HCT116 (cell line): ENCODE data around the gene SCD5. TPM values are rescaled to one million over a fixed set of nuclear protein-coding genes. Genes with fewer than 3 reads are reported as not detected.

ENCODE experiments used
- ATAC-seq: fragments of 200-7000 bp; cut with Tn5 transposase; 2 replicates; pipeline ENCODE4 v1.9.1; 2020; ENCODE audit warnings: mild to moderate bottlenecking, moderate library complexity
- BruUV-seq: library from RNA; stranded (reverse); fragments of 400-500 nt; replicated peaks from 2 replicates; lab custom pipeline; 2021; lab: Mats Ljungman, UMichigan
- CTCF ChIA-PET: fragments of 300-600 bp; sonication (Branson Sonifier 250); formaldehyde crosslinking; loops from one replicate; lab custom pipeline; 2021; ENCODE audit warnings: antibody characterized with exemption; lab: Charles Lee
- POLR2A ChIA-PET: fragments of 300-600, 350-600 bp; sonication (Branson Sonifier 250); formaldehyde crosslinking; loops from one replicate; lab custom pipeline; 2021; ENCODE audit warnings: antibody characterized with exemption; lab: Charles Lee
- RAD21 ChIA-PET, 2 experiments: fragments of 300-600 bp; sonication (Branson Sonifier 250); formaldehyde crosslinking; loops; one replicate each; lab custom pipeline; 2023; ENCODE audit warnings: low total read pairs in 2 of 2; ENCODE audit not compliant: uncharacterized antibody in 2 of 2, unreplicated experiment in 2 of 2, low non-redundant PET in 1 of 2; lab: Charles Lee
- DNase-seq: peaks from one replicate; pipeline ENCODE4 v3.0.0-alpha.2; 2010; ENCODE audit warnings: low read depth, low spot score
- H2AFZ ChIP-seq: fragments of 200-600 bp; shearing (Covaris generic), sonication (generic); 2 replicates; pipeline ENCODE4 v1.6.1; 2017; ENCODE audit warnings: low read depth, mixed run types, mixed read lengths, antibody characterized with exemption, low read length; ENCODE audit not compliant: poor library complexity, severe bottlenecking
- H3K27ac ChIP-seq: 2 replicates; pipeline ENCODE4 v1.5.1; 2012; ENCODE audit warnings: low read depth, low read length
- H3K27me3 ChIP-seq: fragments of 200-600 bp; sonication (generic); 2 replicates; pipeline ENCODE4 v1.6.1; 2016; ENCODE audit warnings: mixed run types, low read length, mixed read lengths; ENCODE audit not compliant: insufficient read depth
- H3K36me3 ChIP-seq, 2 experiments: fragments of 200-500 bp in 1 of 2; fragments of 200-600 bp in 1 of 2; sonication (Bioruptor generic) in 1 of 2; sonication (generic) in 1 of 2; 2 replicates each; pipeline versions ENCODE4 v1.5.1 to v1.6.1; 2014 to 2016; ENCODE audit warnings: low read length in 2 of 2, inconsistent platforms in 1 of 2, mixed read lengths in 1 of 2, mixed run types in 1 of 2; ENCODE audit not compliant: insufficient read depth in 2 of 2, control insufficient read depth in 1 of 2
- H3K4me1 ChIP-seq, 2 experiments: fragments of 200-600 bp in 1 of 2; sonication (generic) in 1 of 2; 2 replicates each; pipeline versions ENCODE4 v1.5.1 to v1.6.1; 2012 to 2017; ENCODE audit warnings: low read length in 2 of 2, inconsistent platforms in 1 of 2, mild to moderate bottlenecking in 1 of 2, mixed read lengths in 1 of 2, mixed run types in 1 of 2, moderate library complexity in 1 of 2; ENCODE audit not compliant: insufficient read depth in 2 of 2, control insufficient read depth in 1 of 2
- H3K4me2 ChIP-seq: fragments of 200-600 bp; sonication (generic); 2 replicates; pipeline ENCODE4 v1.6.1; 2017; ENCODE audit warnings: mixed run types, low read length, mixed read lengths
- H3K4me3 ChIP-seq, 2 experiments: fragments of 200-600 bp in 1 of 2; sonication (generic) in 1 of 2; replicated peaks in 1 of 2; 2 replicates each; pipeline ENCODE4 v1.5.1; 2011 to 2016; ENCODE audit warnings: low read length in 2 of 2, control low read depth in 1 of 2, low read depth in 1 of 2, mild to moderate bottlenecking in 1 of 2, mixed read lengths in 1 of 2, mixed run types in 1 of 2
- H3K79me2 ChIP-seq: fragments of 200-600 bp; sonication (generic); 2 replicates; pipeline ENCODE4 v1.6.1; 2017; ENCODE audit warnings: mild to moderate bottlenecking, mixed run types, low read length, moderate library complexity, mixed read lengths; ENCODE audit not compliant: insufficient read depth
- H3K9ac ChIP-seq: fragments of 200-600 bp; sonication (generic); 2 replicates; pipeline ENCODE4 v1.6.1; 2016; ENCODE audit warnings: low read length, mixed read lengths
- H3K9me2 ChIP-seq: fragments of 200-600 bp; sonication (generic), shearing (Covaris generic); 2 replicates; pipeline ENCODE4 v1.6.1; 2017; ENCODE audit warnings: mixed run types, mild to moderate bottlenecking, moderate library complexity; ENCODE audit not compliant: insufficient read depth
- H3K9me3 ChIP-seq, 2 experiments: fragments of 200-500 bp in 1 of 2; fragments of 200-600 bp in 1 of 2; sonication (Bioruptor generic) in 1 of 2; sonication (generic) in 1 of 2; 2 replicates each; pipeline ENCODE4 v1.6.1; 2014 to 2017; ENCODE audit warnings: low read length in 2 of 2, mixed read lengths in 2 of 2, inconsistent platforms in 1 of 2, low read depth in 1 of 2, mild to moderate bottlenecking in 1 of 2, mixed run types in 1 of 2, moderate library complexity in 1 of 2; ENCODE audit not compliant: control insufficient read depth in 1 of 2, insufficient read depth in 1 of 2
- H4K20me1 ChIP-seq: fragments of 200-600 bp; sonication (generic), shearing (Covaris generic); 2 replicates; pipeline ENCODE4 v1.6.1; 2017; ENCODE audit warnings: mixed run types, mild to moderate bottlenecking, moderate library complexity; ENCODE audit not compliant: insufficient read depth
- ELF1 ChIP-seq: IDR thresholded peaks from 2 replicates; pipeline ENCODE4 v1.6.1; 2012; ENCODE audit warnings: low read depth, borderline replicate concordance
- EZH2phosphoT487 ChIP-seq: fragments of 200-600 bp; IDR thresholded peaks from 2 replicates; pipeline ENCODE4 v1.6.1; 2018; ENCODE audit warnings: antibody characterized with exemption, borderline replicate concordance
- RAD21 ChIP-seq: IDR thresholded peaks from 2 replicates; pipeline ENCODE4 v1.6.1; 2012; ENCODE audit warnings: low read depth, mild to moderate bottlenecking
- REST ChIP-seq: IDR thresholded peaks from 2 replicates; pipeline ENCODE4 v1.6.1; 2012; ENCODE audit warnings: low read depth
- SRF ChIP-seq: IDR thresholded peaks from 2 replicates; pipeline ENCODE4 v1.6.1; 2012; ENCODE audit warnings: low read depth
- intact Hi-C: fragments of 100-400 bp; cut with micrococcal nuclease; formaldehyde crosslinking; loops from 2 replicates; pipeline ENCODE4 v1.10.0; 2022
- total RNA-seq: library from RNA; stranded (reverse); gene quantifications from one replicate; pipeline ENCODE4 v1.2.1, GENCODE V29; 2021; ENCODE audit not compliant: unreplicated experiment

SCD5 gene
- total RNA-seq, 1 experiment from 2014 or later: 21.7 TPM

GRCh38 chr4:82643994-82644733, 154.4 kb downstream of the SCD5 start:
- RAD21 ChIA-PET: no interaction called here
- no peak overlapping the region for H3K4me2 ChIP-seq
- no peak overlapping the region for H3K9ac ChIP-seq
- no peak overlapping the region for H3K4me3 ChIP-seq
- DNase-seq (no peak), ATAC-seq (peak; percentile 27; the same call in 1 of the 2 replicates)
- H3K9me2 ChIP-seq: no peaks in the 10 kb centered on the region
- no peaks in the 10 kb centered on the region for H3K9me3 ChIP-seq
- POLR2A ChIA-PET: no interaction called here
- no peaks in the 10 kb centered on the region for H4K20me1 ChIP-seq
- H2AFZ ChIP-seq: no peak overlapping the region
- CTCF ChIA-PET: no interaction called here
- H3K4me1 ChIP-seq: peaks cover 3 to 9% of the 10 kb centered on the region in 2 experiments; a peak in 3 of 4 replicates
- no peaks in the 10 kb centered on the region for H3K27me3 ChIP-seq
- H3K36me3 ChIP-seq: peaks cover 0 to 3% of the 10 kb centered on the region in 2 experiments; a peak in 1 of 4 replicates
- H3K27ac ChIP-seq: no peak overlapping the region
- intact Hi-C loops: no loop called here
- no TSS peak for BruUV-seq
- no peaks in the 10 kb centered on the region for H3K79me2 ChIP-seq
- no peak for TF ChIP-seq ELF1
- TF ChIP-seq EZH2phosphoT487: no peak
- TF ChIP-seq SRF: no peak
- no peak for TF ChIP-seq REST
- no peak for TF ChIP-seq RAD21
